Measurements from ENCODE around the gene JHY.

The JHY gene

GRCh38 chr11:122882189-122882856, at the start of gene JHY:
Gene JHY, plus strand, starts transcription at chr11:122882759. Its CDS starts 3,091 bp downstream, at chr11:122885850.
- peaks cover 16% of the 10 kb centered on the region for H3K4me1 ChIP-seq (ENCODE audit: insufficient read depth, low read length, poor library complexity, severe bottlenecking)
- H3F3A ChIP-seq (ENCODE audit: low read depth) = no peaks in the 10 kb centered on the region
- peak within 1 kb of the TSS; percentile 85 for H3K9ac ChIP-seq (ENCODE audit: low read depth, low read length, poor library complexity, severe bottlenecking)
- no peaks in the 10 kb centered on the region for H3K36me3 ChIP-seq (ENCODE audit: insufficient read depth, low read length)
- no peak for TF ChIP-seq EZH2phosphoT487 (IDR thresholded peaks at IDR 0.05; ENCODE audit: borderline replicate concordance)
- no peak for TF ChIP-seq CTCF (conservative IDR thresholded peaks at IDR 0.05; ENCODE audit: low read length)
- H2AFZ ChIP-seq (ENCODE audit: low read length) = peak within 1 kb of the TSS; percentile 93
- H3K9me3 ChIP-seq (ENCODE audit: insufficient read depth, low read depth, low read length) = no peaks in the 10 kb centered on the region
- peak within 1 kb of the TSS; percentile 79 for H3K4me2 ChIP-seq (ENCODE audit: low read depth, low read length, poor library complexity, severe bottlenecking)
- H4K20me1 ChIP-seq (ENCODE audit: insufficient read depth, low read length, poor library complexity, severe bottlenecking) = no peaks in the 10 kb centered on the region
- peak within 1 kb of the TSS; percentile 79 for H3K4me3 ChIP-seq (ENCODE audit: low read length, poor library complexity, severe bottlenecking)
- no peaks in the 10 kb centered on the region for H3K79me2 ChIP-seq (ENCODE audit: insufficient read depth, low read length)
- H3K27me3 ChIP-seq (ENCODE audit: insufficient read depth, low read length, poor library complexity, severe bottlenecking) = no peaks in the 10 kb centered on the region
- no peaks in the 10 kb centered on the region for H3K9me2 ChIP-seq (replicated peaks; ENCODE audit: low read depth, low read length)

GRCh38 chr11:122833846-122834464, 48.6 kb upstream of the JHY start:
- H3F3A ChIP-seq (ENCODE audit: low read depth) = no peaks in the 10 kb centered on the region
- H3K27me3 ChIP-seq (ENCODE audit: insufficient read depth, low read length, poor library complexity, severe bottlenecking) = no peaks in the 10 kb centered on the region
- no peak overlapping the region for H2AFZ ChIP-seq (ENCODE audit: low read length)
- H3K9ac ChIP-seq (ENCODE audit: low read depth, low read length, poor library complexity, severe bottlenecking) = no peak overlapping the region
- no peak overlapping the region for H3K4me2 ChIP-seq (ENCODE audit: low read depth, low read length, poor library complexity, severe bottlenecking)
- no peaks in the 10 kb centered on the region for H3K79me2 ChIP-seq (ENCODE audit: insufficient read depth, low read length)
- H3K4me1 ChIP-seq (ENCODE audit: insufficient read depth, low read length, poor library complexity, severe bottlenecking) = peaks cover 42% of the 10 kb centered on the region
- H3K4me3 ChIP-seq (ENCODE audit: low read length, poor library complexity, severe bottlenecking) = no peak overlapping the region
- no peaks in the 10 kb centered on the region for H3K36me3 ChIP-seq (ENCODE audit: insufficient read depth, low read length)
- H3K9me2 ChIP-seq (replicated peaks; ENCODE audit: low read depth, low read length) = no peaks in the 10 kb centered on the region
- no peaks in the 10 kb centered on the region for H3K9me3 ChIP-seq (ENCODE audit: insufficient read depth, low read depth, low read length)
- TF ChIP-seq EZH2phosphoT487 (IDR thresholded peaks at IDR 0.05; ENCODE audit: borderline replicate concordance) (no peak), CTCF (conservative IDR thresholded peaks at IDR 0.05; ENCODE audit: low read length) (no peak)
- H4K20me1 ChIP-seq (ENCODE audit: insufficient read depth, low read length, poor library complexity, severe bottlenecking) = no peaks in the 10 kb centered on the region

- H3K9me3 ChIP-seq (ENCODE audit: insufficient read depth, low read depth, low read length) = no peaks in the 10 kb centered on the region
- no peaks in the 10 kb centered on the region for H3K27me3 ChIP-seq (ENCODE audit: insufficient read depth, low read length, poor library complexity, severe bottlenecking)
- H2AFZ ChIP-seq (ENCODE audit: low read length) = no peak overlapping the region
- no peaks in the 10 kb centered on the region for H3K36me3 ChIP-seq (ENCODE audit: insufficient read depth, low read length)
- no peaks in the 10 kb centered on the region for H3F3A ChIP-seq (ENCODE audit: low read depth)
- TF ChIP-seq CTCF (conservative IDR thresholded peaks at IDR 0.05; ENCODE audit: low read length) (no peak), EZH2phosphoT487 (IDR thresholded peaks at IDR 0.05; ENCODE audit: borderline replicate concordance) (no peak)
- H4K20me1 ChIP-seq (ENCODE audit: insufficient read depth, low read length, poor library complexity, severe bottlenecking) = no peaks in the 10 kb centered on the region
- no peak overlapping the region for H3K9ac ChIP-seq (ENCODE audit: low read depth, low read length, poor library complexity, severe bottlenecking)
- no peaks in the 10 kb centered on the region for H3K9me2 ChIP-seq (replicated peaks; ENCODE audit: low read depth, low read length)
- peaks cover 49% of the 10 kb centered on the region for H3K4me1 ChIP-seq (ENCODE audit: insufficient read depth, low read length, poor library complexity, severe bottlenecking)
- H3K4me2 ChIP-seq (ENCODE audit: low read depth, low read length, poor library complexity, severe bottlenecking) = no peak overlapping the region
- no peak overlapping the region for H3K4me3 ChIP-seq (ENCODE audit: low read length, poor library complexity, severe bottlenecking)
- no peaks in the 10 kb centered on the region for H3K79me2 ChIP-seq (ENCODE audit: insufficient read depth, low read length)
Observed at GRCh38 chr11:122836916-122837315, 45.6 kb upstream of the JHY start.
